ENCODE results near the gene DCUN1D2. TPM values are rescaled to one million over a fixed set of nuclear protein-coding genes. Genes with fewer than 3 reads are reported as not detected.

Gene DCUN1D2
- total RNA-seq, 3 donors from 2014 or later = 17.7 to 32.4 (median 22.6) TPM

DNA sequence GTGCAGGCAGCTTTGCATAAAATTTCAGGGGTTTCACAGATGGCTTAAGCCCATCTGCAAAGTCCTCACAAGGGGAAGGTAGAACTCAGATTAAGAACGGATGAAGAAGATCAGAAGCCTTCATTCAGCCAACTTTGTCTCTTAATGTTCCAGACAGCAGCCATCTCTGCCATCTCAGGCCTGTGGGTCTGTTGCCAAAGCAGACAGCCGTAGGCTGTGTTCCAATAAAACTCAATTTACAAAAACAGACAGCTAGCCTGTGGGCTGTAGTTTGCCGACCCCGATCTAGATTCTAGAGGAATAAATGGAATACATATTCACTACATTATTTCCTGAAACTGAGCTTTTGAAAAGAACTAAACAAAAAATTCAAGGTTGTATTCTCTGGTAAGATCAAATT is 3.8 kb downstream of the DCUN1D2 start:
- H3K36me3 ChIP-seq (ENCODE audit: low read depth) = no peaks in the 10 kb centered on the region
- no peak overlapping the region for H3K4me3 ChIP-seq
- TF ChIP-seq, protein P1, sequence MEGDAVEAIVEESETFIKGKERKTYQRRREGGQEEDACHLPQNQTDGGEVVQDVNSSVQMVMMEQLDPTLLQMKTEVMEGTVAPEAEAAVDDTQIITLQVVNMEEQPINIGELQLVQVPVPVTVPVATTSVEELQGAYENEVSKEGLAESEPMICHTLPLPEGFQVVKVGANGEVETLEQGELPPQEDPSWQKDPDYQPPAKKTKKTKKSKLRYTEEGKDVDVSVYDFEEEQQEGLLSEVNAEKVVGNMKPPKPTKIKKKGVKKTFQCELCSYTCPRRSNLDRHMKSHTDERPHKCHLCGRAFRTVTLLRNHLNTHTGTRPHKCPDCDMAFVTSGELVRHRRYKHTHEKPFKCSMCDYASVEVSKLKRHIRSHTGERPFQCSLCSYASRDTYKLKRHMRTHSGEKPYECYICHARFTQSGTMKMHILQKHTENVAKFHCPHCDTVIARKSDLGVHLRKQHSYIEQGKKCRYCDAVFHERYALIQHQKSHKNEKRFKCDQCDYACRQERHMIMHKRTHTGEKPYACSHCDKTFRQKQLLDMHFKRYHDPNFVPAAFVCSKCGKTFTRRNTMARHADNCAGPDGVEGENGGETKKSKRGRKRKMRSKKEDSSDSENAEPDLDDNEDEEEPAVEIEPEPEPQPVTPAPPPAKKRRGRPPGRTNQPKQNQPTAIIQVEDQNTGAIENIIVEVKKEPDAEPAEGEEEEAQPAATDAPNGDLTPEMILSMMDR (IDR thresholded peaks at IDR 0.05) = no peak
- H3K9me3 ChIP-seq = no peaks in the 10 kb centered on the region
- intact Hi-C loops (cut with DNase I, micrococcal nuclease) = no loop called here
- no peak for ATAC-seq
- peaks cover 16% of the 10 kb centered on the region for H3K4me1 ChIP-seq (ENCODE audit: low read depth)
- DNase-seq = no peak

DNA sequence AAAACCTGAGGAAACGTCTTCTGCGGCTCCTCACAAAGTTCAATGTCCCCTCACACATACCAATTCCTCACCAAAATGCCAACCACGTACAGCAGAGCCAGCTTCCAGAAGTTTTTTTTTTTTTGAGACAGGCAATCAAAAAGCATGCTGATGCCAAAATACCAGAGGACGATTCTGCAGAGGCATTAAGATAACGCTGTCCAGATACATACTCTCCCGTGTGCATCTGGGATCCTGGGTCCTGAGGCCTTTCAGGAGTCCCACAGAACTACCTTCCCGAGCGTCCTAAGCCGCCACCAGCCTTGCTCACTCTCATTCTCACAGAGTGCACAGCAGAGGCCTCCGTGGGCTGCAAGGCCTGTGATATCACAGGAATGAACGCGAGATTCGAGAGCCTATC is 5.0 kb downstream of the DCUN1D2 start:
- H3K4me1 ChIP-seq (ENCODE audit: low read depth) = peaks cover 13% of the 10 kb centered on the region

DNA sequence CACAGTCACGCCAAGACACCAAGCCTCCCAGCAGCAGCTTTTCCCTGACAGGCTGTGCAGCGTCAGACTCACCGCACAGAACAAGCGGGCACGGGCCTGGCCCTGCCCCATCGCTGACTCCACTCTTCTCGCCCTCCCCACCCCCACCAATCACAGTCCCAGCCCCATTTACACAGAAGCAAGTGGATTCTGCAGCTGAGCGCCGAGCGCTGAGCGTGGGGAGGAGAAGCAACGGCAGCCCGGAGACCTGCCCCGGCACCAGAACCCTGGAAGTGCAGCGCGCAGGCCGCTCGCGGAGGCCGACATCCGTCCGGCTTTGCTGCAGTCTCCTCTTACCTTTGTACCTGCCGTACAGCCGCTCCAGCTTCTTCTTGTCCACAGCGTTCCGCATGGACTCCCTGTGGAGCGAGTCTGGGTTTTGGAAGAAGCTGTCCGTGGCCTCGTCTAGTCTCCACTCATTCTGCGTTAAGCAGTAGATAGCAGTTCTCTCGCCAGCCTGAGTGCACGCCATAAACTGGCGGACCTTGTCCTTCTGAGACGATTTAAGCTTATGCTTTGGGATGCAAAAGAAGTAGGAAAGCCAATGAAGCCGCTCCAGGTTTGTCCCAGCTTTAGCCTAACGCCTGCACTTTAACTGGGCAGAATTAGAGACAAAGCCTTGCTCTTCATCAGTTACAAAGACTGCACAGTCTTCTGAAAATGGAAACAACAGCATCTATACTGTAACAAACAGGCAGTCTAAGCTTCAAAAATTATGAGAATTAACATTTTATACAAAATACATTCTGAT is 6.8 kb downstream of the DCUN1D2 start:
- ATAC-seq (no peak), DNase-seq (no peak)
- Histone ChIP-seq H3K36me3 (ENCODE audit: low read depth) (no peaks in the 10 kb centered on the region), H3K4me1 (ENCODE audit: low read depth) (peaks cover under 1% of the 10 kb centered on the region), H3K4me3 (no peak overlapping the region), H3K9me3 (no peaks in the 10 kb centered on the region)
- TF ChIP-seq, protein P1 (IDR thresholded peaks at IDR 0.05) = no peak
- intact Hi-C loops (cut with DNase I, micrococcal nuclease) = no loop called here

More for the DNA sequence above, 5.0 kb downstream of the DCUN1D2 start:
- H3K9me3 ChIP-seq = no peaks in the 10 kb centered on the region
- intact Hi-C loops (cut with DNase I, micrococcal nuclease) = no loop called here
- H3K4me3 ChIP-seq = no peak overlapping the region
- TF ChIP-seq, protein P1 (IDR thresholded peaks at IDR 0.05) = no peak
- H3K36me3 ChIP-seq (ENCODE audit: low read depth) = no peaks in the 10 kb centered on the region
- no peak for ATAC-seq
- no peak for DNase-seq

DNA sequence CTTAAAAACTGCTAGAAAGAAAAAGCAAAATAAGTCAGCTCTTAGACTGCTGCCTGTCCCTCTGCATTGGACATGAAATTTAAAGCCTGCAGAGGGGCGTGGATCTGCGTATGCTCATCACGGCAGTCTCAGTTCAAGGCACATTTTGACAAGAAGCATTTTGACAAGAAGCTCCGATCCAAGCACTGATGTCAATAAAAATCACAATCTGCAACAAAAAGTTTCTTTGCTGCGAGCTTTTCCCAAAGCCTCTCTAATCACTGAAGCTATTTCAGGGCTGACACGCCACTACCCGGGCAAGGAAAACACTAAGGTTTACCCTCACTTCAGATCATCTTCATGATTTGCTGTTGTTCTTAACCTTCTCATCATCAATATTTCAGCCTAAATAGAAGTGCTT is 7.4 kb downstream of the DCUN1D2 start:
- TF ChIP-seq, protein P1 (IDR thresholded peaks at IDR 0.05) = no peak
- H3K4me1 ChIP-seq (ENCODE audit: low read depth) = no peaks in the 10 kb centered on the region
- H3K9me3 ChIP-seq = no peaks in the 10 kb centered on the region
- intact Hi-C loops (cut with DNase I, micrococcal nuclease) = no loop called here
- no peaks in the 10 kb centered on the region for H3K36me3 ChIP-seq (ENCODE audit: low read depth)
- H3K4me3 ChIP-seq = no peak overlapping the region
- DNase-seq = no peak
- ATAC-seq = no peak

DNA sequence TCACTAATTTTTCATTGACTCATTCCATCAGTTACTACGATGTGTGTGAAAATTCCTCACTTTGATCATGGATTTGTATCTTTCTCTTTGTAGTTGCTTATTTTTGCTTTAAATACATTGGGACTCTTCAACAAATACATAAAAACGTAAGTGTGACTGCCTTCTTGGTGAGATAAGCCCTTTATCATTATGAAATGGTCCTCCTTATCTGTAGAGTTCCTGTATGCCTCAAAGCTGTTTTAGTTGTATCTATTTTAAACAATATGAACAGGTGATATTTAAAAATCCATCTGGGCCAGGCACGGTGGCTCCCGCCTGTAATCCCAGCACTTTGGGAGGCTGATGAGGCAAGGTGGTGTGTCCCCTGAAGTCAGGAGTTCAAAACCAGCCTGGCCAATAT is 11.3 kb downstream of the DCUN1D2 start:
- ATAC-seq (no peak), DNase-seq (no peak)
- Histone ChIP-seq H3K4me1 (ENCODE audit: low read depth) (no peaks in the 10 kb centered on the region), H3K4me3 (no peak overlapping the region), H3K36me3 (ENCODE audit: low read depth) (no peaks in the 10 kb centered on the region), H3K9me3 (no peaks in the 10 kb centered on the region)
- intact Hi-C loops (cut with DNase I, micrococcal nuclease) = no loop called here
- TF ChIP-seq, protein P1 (IDR thresholded peaks at IDR 0.05) = no peak

Data from mucosa of descending colon (tissue), 3 donors.